ENCODE results near the gene OGN. TPM values are rescaled to one million over a fixed set of nuclear protein-coding genes. Genes with fewer than 3 reads are reported as not detected.

Gene OGN, protein sequence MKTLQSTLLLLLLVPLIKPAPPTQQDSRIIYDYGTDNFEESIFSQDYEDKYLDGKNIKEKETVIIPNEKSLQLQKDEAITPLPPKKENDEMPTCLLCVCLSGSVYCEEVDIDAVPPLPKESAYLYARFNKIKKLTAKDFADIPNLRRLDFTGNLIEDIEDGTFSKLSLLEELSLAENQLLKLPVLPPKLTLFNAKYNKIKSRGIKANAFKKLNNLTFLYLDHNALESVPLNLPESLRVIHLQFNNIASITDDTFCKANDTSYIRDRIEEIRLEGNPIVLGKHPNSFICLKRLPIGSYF
- 2.8 TPM in 1 of 2 replicates, not detected in the other for total RNA-seq (ENCODE audit: low replicate concordance)
- long read RNA-seq, result 0 reads

DNA sequence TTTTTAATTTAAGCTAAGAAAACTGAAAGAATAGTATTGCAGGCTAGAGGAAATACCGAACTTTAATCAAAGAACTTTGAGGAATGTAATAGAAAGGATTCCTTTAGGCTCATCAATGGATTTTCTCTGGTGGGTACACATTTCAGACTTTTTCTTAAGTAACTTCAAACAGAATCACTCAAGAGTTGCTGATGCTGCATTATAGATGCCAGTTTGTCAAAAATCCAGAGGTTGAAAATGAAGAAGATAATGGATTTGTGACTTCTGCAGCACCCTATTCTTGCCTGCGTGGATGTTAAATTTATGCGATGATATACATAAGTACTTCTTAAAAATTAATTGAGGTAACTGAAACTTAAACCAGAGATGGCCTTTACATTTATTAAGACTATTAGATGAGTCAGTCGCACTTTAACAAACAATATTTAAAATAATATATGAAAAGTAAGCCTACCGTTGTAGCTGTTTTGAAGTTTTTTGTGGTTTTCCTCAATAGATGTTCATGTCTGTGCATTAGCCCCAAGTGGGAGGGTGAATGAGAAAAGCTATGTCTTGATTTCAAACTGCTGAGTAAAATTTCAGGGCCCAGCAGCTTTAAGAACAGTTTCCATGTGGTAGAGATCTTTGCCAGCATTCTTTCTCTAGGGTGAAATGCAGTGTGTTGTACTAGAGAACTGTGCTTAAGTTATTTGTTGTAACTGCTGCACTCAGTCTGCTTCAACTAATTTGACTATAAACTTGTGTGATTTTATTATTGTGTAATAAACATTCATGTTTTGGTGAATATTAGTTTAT, at the start of gene OGN:
OGN (minus strand) TSS at position 537 of the 795 bp plus-strand sequence. CDS start 1,171 bp downstream, outside the sequence.
- TF ChIP-seq, protein P1, sequence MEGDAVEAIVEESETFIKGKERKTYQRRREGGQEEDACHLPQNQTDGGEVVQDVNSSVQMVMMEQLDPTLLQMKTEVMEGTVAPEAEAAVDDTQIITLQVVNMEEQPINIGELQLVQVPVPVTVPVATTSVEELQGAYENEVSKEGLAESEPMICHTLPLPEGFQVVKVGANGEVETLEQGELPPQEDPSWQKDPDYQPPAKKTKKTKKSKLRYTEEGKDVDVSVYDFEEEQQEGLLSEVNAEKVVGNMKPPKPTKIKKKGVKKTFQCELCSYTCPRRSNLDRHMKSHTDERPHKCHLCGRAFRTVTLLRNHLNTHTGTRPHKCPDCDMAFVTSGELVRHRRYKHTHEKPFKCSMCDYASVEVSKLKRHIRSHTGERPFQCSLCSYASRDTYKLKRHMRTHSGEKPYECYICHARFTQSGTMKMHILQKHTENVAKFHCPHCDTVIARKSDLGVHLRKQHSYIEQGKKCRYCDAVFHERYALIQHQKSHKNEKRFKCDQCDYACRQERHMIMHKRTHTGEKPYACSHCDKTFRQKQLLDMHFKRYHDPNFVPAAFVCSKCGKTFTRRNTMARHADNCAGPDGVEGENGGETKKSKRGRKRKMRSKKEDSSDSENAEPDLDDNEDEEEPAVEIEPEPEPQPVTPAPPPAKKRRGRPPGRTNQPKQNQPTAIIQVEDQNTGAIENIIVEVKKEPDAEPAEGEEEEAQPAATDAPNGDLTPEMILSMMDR (conservative IDR thresholded peaks at IDR 0.05), result no peak
- Mint-ChIP-seq H3K27me3 (no peaks in the 10 kb centered on the region), H3K4me3 (no peak within 1 kb of the TSS), H3K36me3 (no peaks in the 10 kb centered on the region), H3K9me3 (no peaks in the 10 kb centered on the region), H3K27ac (no peak within 1 kb of the TSS), H3K4me1 (ENCODE audit: unreplicated experiment) (peaks cover 5% of the 10 kb centered on the region)
- no peak for DNase-seq (ENCODE audit: extremely low spot score, unreplicated experiment)

DNA sequence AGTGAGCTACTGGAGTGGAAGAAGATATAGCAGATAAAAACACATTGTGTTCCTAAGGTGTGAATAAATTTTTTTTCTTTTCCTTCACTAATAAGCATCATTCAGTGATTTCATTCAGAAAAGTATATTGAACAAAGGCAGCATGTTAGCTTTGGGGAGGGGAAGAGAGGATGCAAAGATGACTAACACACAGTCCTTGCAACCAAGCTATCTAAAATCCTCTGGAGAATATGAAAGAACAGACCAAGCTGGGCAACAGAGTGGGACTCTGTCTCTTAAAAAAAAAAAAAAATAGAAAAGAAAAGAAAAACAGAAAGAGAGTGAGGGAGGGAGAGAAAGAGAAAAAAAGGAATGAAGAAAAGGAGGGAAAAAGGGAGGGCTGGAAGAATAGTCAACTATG, 42.2 kb upstream of the OGN start:
- H3K4me1 Mint-ChIP-seq (ENCODE audit: unreplicated experiment), result no peaks in the 10 kb centered on the region
- no peaks in the 10 kb centered on the region for H3K27me3 Mint-ChIP-seq
- H3K4me3 Mint-ChIP-seq, result no peak overlapping the region
- H3K36me3 Mint-ChIP-seq, result no peaks in the 10 kb centered on the region
- no peaks in the 10 kb centered on the region for H3K9me3 Mint-ChIP-seq
- no peak overlapping the region for H3K27ac Mint-ChIP-seq
- no peak for DNase-seq (ENCODE audit: extremely low spot score, unreplicated experiment)
- TF ChIP-seq, protein P1 (conservative IDR thresholded peaks at IDR 0.05), result no peak

DNA sequence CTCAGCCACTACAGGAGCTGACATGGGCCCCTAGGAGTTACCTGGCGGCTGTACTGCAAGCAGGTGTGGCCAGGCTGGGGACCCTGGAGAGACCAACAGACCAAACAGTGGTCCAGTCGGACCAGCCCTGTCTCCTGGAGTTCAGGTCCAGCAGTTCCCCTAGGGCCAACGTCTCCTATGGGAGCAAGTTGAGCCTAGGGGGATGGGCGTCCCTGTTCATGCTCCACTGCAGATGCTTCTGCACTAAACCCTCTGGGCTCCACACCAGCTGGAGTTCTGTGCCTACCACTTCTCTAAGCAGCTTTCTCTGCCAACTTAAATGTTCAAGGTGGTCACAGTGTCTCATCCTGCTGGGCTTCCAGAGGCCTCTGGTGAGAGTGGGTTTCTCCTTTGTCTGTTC, 40.5 kb upstream of the OGN start:
- no peaks in the 10 kb centered on the region for H3K27me3 Mint-ChIP-seq

DNA sequence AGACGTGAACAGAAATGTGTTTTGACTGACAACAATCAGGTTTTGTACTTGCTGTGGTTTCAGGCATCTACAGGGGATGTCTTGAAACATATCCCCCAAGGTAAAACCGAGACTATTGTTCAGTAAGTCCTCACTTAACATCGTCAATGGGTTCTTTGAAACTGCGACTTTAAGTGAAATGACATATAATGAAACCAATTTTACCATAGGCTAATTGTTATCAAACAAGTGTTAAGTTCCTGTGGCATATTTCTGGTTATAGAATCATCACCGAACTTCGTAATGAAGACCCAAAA, 36.3 kb upstream of the OGN start:
- no peaks in the 10 kb centered on the region for H3K9me3 Mint-ChIP-seq
- TF ChIP-seq, protein P1 (conservative IDR thresholded peaks at IDR 0.05), result no peak
- no peaks in the 10 kb centered on the region for H3K27me3 Mint-ChIP-seq
- no peak for DNase-seq (ENCODE audit: extremely low spot score, unreplicated experiment)
- H3K36me3 Mint-ChIP-seq, result no peaks in the 10 kb centered on the region
- no peak overlapping the region for H3K27ac Mint-ChIP-seq
- H3K4me3 Mint-ChIP-seq, result no peak overlapping the region
- H3K4me1 Mint-ChIP-seq (ENCODE audit: unreplicated experiment), result no peaks in the 10 kb centered on the region

More for the DNA sequence above, 40.5 kb upstream of the OGN start:
- Mint-ChIP-seq H3K36me3 (no peaks in the 10 kb centered on the region), H3K9me3 (no peaks in the 10 kb centered on the region), H3K27ac (no peak overlapping the region), H3K4me1 (ENCODE audit: unreplicated experiment) (no peaks in the 10 kb centered on the region), H3K4me3 (no peak overlapping the region)
- TF ChIP-seq, protein P1 (conservative IDR thresholded peaks at IDR 0.05), result no peak
- DNase-seq (ENCODE audit: extremely low spot score, unreplicated experiment), result no peak

DNA sequence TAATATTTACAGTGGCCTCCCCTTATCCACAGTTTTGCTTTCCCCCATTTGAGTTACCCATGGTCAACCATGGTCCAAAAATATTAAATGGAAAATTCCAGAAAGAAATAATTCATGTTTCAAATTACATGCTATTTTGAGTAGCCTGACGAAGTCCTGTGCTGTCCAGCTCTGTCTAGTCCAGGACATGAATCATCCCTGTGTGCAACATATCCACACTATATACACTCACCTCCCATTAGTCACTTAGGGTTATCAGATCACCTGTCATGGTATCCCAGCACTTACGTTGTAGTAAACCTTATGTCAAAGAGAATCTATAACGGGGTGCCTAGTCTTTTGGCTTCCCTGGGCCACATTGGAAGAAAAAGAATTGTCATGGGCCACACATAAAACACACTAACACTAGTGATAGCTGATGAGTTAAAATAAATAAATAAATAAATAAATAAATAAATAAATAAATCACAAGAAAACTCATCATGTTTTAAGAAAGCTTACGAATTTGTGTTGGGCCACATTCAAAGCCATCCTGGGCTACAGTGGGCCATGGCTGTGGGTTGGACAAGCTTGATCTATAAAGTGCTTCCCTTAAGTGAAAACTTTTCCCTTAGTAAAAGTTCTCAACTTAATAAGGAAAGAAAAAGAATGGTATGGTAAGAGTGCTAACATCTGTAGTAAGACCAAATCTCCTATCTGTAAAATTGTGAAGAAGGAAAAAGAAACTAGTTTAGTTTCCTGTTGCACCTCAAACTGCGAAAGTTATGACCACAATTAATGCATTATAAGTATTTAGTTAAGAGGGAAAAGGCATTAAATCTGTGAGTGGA, 35.8 kb upstream of the OGN start:
- H3K36me3 Mint-ChIP-seq, result no peaks in the 10 kb centered on the region
- no peaks in the 10 kb centered on the region for H3K9me3 Mint-ChIP-seq
- no peak for DNase-seq (ENCODE audit: extremely low spot score, unreplicated experiment)
- H3K27ac Mint-ChIP-seq, result no peak overlapping the region
- TF ChIP-seq, protein P1 (conservative IDR thresholded peaks at IDR 0.05), result no peak
- no peaks in the 10 kb centered on the region for H3K4me1 Mint-ChIP-seq (ENCODE audit: unreplicated experiment)
- H3K4me3 Mint-ChIP-seq, result no peak overlapping the region
- no peaks in the 10 kb centered on the region for H3K27me3 Mint-ChIP-seq

Measured in type B pancreatic cell (in vitro differentiated cells).